Measurements from ENCODE around the gene FAM222A. TPM values are rescaled to one million over a fixed set of nuclear protein-coding genes. Genes with fewer than 3 reads are reported as not detected.

The FAM222A gene
- total RNA-seq, 4 donors from 2014 or later: 7.0 to 24.3 (median 13.5) TPM

- no peaks in the 10 kb centered on the region for H3K4me1 ChIP-seq
- DNase-seq (no peak), ATAC-seq (no peak)
- intact Hi-C loops (cut with DNase I; ENCODE audit: low total_unique reads): no loop called here
- no peak overlapping the region for H3K27ac ChIP-seq
- no peaks in the 10 kb centered on the region for H3K9me3 ChIP-seq
- TF ChIP-seq, protein P1, sequence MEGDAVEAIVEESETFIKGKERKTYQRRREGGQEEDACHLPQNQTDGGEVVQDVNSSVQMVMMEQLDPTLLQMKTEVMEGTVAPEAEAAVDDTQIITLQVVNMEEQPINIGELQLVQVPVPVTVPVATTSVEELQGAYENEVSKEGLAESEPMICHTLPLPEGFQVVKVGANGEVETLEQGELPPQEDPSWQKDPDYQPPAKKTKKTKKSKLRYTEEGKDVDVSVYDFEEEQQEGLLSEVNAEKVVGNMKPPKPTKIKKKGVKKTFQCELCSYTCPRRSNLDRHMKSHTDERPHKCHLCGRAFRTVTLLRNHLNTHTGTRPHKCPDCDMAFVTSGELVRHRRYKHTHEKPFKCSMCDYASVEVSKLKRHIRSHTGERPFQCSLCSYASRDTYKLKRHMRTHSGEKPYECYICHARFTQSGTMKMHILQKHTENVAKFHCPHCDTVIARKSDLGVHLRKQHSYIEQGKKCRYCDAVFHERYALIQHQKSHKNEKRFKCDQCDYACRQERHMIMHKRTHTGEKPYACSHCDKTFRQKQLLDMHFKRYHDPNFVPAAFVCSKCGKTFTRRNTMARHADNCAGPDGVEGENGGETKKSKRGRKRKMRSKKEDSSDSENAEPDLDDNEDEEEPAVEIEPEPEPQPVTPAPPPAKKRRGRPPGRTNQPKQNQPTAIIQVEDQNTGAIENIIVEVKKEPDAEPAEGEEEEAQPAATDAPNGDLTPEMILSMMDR (IDR thresholded peaks at IDR 0.05 in 4 of 5, conservative IDR thresholded peaks at IDR 0.05 in 1 of 5): no peak
- no peak for TF ChIP-seq POLR2A (IDR thresholded peaks at IDR 0.05)
- H3K27me3 ChIP-seq: peaks cover 0 to 4% (median 0%) of the 10 kb centered on the region in 3 donors
- in situ Hi-C loops (cut with MboI; ENCODE audit: low sequenced_read_pairs in 4 of 4): no loop called here
- no peak overlapping the region for H3K4me3 ChIP-seq
- H3K36me3 ChIP-seq: no peaks in the 10 kb centered on the region
Measured at GRCh38 chr12:109795023-109795422, 81.4 kb downstream of the FAM222A start.

- TF ChIP-seq POLR2A (IDR thresholded peaks at IDR 0.05): no peak
- TF ChIP-seq, protein P1 (IDR thresholded peaks at IDR 0.05 in 4 of 5, conservative IDR thresholded peaks at IDR 0.05 in 1 of 5): no peak
Measured at GRCh38 chr12:109796057-109796456, 82.4 kb downstream of the FAM222A start.

DNA sequence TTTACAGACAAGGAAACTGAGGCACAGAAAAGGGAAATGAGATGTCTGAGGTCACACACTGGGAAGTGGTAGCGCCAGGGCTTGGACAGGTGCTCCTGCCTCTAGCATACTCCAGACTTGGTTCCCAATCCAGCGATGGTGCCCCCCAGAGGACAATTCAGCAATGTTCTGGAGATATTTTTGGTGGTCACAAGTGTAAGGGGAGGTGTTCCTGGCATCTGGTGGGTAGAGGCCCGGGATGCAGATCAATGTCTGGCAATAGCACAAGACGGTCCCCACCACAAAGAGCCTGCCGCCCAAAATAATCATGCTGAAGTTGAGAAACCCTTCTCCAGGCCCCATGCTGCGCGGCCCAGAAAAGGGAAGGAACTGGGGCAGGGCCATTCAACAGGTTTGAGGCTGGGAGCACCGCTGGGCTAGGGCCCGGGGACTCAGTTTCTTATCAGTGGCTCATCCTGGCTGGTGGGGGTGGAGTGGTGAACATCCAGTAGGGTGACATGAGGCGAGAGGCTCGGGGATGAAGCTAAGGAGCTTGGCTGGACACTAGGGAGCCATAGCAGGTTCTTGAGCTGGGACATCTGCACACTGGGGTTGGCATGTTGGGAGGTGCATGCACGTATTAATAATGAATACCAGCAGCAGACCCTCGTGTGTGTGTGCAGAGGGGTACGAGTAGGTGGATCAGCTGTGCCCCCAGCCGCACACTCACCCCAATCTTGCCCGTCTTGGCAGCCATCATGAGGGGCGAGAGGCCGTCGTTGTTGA, 84.5 kb downstream of the FAM222A start:
- intact Hi-C loops (cut with DNase I; ENCODE audit: low total_unique reads) (no loop called here), in situ Hi-C loops (cut with MboI; ENCODE audit: low sequenced_read_pairs in 4 of 4) (no loop called here)
- no peak for DNase-seq
- Histone ChIP-seq H3K4me3 (no peak overlapping the region), H3K27me3 (peaks cover 0 to 4% (median 0%) of the 10 kb centered on the region in 3 donors), H3K4me1 (no peaks in the 10 kb centered on the region), H3K27ac (no peak overlapping the region), H3K36me3 (no peaks in the 10 kb centered on the region), H3K9me3 (no peaks in the 10 kb centered on the region)
- ATAC-seq: no peak
- TF ChIP-seq, protein P1 (IDR thresholded peaks at IDR 0.05 in 4 of 5, conservative IDR thresholded peaks at IDR 0.05 in 1 of 5): no peak
- no peak for TF ChIP-seq POLR2A (IDR thresholded peaks at IDR 0.05)

More at GRCh38 chr12:109796057-109796456, 82.4 kb downstream of the FAM222A start:
- H3K27me3 ChIP-seq: peaks cover 0 to 4% (median 0%) of the 10 kb centered on the region in 3 donors
- H3K27ac ChIP-seq: no peak overlapping the region
- no peaks in the 10 kb centered on the region for H3K4me1 ChIP-seq
- ATAC-seq (no peak), DNase-seq (no peak)
- in situ Hi-C loops (cut with MboI; ENCODE audit: low sequenced_read_pairs in 4 of 4): no loop called here
- H3K36me3 ChIP-seq: no peaks in the 10 kb centered on the region
- intact Hi-C loops (cut with DNase I; ENCODE audit: low total_unique reads): no loop called here
- H3K9me3 ChIP-seq: no peaks in the 10 kb centered on the region
- no peak overlapping the region for H3K4me3 ChIP-seq

DNA sequence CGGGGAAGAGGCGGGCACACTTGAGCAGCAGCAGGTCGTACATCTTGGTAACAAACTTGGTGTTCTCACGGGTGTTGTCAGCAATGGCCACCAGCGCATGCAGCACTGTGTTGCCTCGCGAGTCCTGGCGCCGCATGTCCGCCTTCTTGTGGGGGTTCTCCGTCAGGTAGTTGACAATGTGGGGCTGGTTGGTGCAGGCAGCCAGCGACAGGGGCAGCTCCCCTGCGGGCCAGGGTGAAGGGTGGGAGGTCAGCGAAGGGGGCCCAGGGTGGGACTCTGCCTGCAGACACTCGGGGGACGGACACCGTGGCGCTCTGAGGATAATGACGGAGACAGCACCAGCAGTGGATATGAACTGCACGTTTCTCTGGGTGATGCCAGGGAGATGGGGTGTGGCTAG, 85.1 kb downstream of the FAM222A start:
- H3K27me3 ChIP-seq: no peaks in the 10 kb centered on the region
- no peak overlapping the region for H3K4me3 ChIP-seq
- no peaks in the 10 kb centered on the region for H3K36me3 ChIP-seq
- no peaks in the 10 kb centered on the region for H3K4me1 ChIP-seq
- in situ Hi-C loops (cut with MboI; ENCODE audit: low sequenced_read_pairs in 4 of 4): no loop called here
- ATAC-seq (no peak), DNase-seq (no peak)
- TF ChIP-seq, protein P1 (IDR thresholded peaks at IDR 0.05 in 4 of 5, conservative IDR thresholded peaks at IDR 0.05 in 1 of 5): no peak
- no peak for TF ChIP-seq POLR2A (IDR thresholded peaks at IDR 0.05)
- no peak overlapping the region for H3K27ac ChIP-seq
- no peaks in the 10 kb centered on the region for H3K9me3 ChIP-seq
- intact Hi-C loops (cut with DNase I; ENCODE audit: low total_unique reads): no loop called here

Data from gastrocnemius medialis (tissue), 4 donors.